Activated T-cell treated with anti-CD3 and anti-CD28 coated beads for 1 hour (primary cell): ENCODE data around the gene OR4C12.
"Not testable (repeated sequence)": the region's sequence is repeated elsewhere in the genome, so short reads cannot be mapped to it uniquely, and the experiment has no call there.

Experiments
- DNase-seq: peaks from one replicate; pipeline ENCODE4 v3.0.0-alpha.2; 2020; ENCODE audit warnings: low read depth

Gene OR4C12

GRCh38 chr11:49982435-49982834, at the start of gene OR4C12:
Gene OR4C12, minus strand, starts transcription at chr11:49982535. Its CDS starts 34 bp downstream, at chr11:49982501.
- DNase-seq: not testable (repeated sequence)

GRCh38 chr11:50030193-50030592, 47.9 kb upstream of the OR4C12 start:
- no peak for DNase-seq

DNA sequence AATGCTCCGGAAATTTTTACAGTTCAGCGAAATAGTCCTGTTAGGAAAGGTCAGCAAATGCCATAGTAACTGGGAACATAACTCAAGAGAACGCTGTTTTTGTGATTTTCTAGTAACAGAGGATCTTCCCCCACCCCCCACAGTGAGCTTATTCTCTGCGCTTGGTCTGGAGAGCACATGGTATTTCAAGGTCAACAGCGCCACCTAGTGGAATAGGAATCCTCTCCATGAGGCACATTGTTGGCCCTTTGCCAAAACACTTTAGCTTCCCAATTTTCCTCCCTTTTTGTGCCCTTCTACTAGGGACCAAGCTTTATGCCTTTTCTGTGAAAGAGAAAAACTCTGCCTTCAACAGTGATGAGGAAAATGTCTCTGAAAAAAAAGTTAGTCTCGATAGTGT, 13.2 kb upstream of the OR4C12 start:
- no peak for DNase-seq

GRCh38 chr11:49973439-49973838, 8.9 kb downstream of the OR4C12 start:
- not testable (repeated sequence) for DNase-seq

GRCh38 chr11:49952091-49952490, 30.2 kb downstream of the OR4C12 start, which contains the start of gene OR4C13:
Gene OR4C13, plus strand, starts transcription at chr11:49952391. Its CDS starts 32 bp downstream, at chr11:49952423.
- no peak for DNase-seq

- not testable (repeated sequence) for DNase-seq
These were observed 33.6 kb downstream of the OR4C12 start for GRCh38 chr11:49948701-49949100.
